GM12874 (cell line): Measurements from ENCODE around the gene RYR2.

Experiments
- TF ChIP-seq, protein P1 (sequence below): IDR thresholded peaks from 2 replicates; pipeline ENCODE4 v1.5.1; 2011; ENCODE audit warnings: low read depth, mild to moderate bottlenecking, control low read depth, low read length, moderate library complexity; ENCODE audit not compliant: insufficient read depth

Gene RYR2

DNA sequence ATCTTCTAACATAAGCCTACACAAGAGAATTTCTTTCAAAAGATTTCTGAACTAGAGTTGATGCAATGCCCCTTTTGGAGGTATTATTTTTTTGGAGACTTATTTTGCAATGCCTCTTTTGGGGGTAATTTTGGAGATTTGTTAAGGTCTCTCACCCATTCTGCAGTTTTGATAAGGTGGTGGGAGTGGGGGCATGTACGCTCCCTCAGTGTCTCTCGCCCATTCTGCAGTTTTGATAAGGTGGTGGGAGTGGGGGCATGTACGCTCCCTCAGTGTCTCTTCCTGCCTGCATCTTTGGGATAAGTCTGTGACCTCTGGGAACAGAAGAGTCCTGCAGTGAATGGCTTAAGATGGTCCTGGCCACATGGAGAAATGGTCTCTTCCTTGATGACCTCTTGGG is 536.6 kb downstream of the RYR2 start:
- TF ChIP-seq, protein P1, sequence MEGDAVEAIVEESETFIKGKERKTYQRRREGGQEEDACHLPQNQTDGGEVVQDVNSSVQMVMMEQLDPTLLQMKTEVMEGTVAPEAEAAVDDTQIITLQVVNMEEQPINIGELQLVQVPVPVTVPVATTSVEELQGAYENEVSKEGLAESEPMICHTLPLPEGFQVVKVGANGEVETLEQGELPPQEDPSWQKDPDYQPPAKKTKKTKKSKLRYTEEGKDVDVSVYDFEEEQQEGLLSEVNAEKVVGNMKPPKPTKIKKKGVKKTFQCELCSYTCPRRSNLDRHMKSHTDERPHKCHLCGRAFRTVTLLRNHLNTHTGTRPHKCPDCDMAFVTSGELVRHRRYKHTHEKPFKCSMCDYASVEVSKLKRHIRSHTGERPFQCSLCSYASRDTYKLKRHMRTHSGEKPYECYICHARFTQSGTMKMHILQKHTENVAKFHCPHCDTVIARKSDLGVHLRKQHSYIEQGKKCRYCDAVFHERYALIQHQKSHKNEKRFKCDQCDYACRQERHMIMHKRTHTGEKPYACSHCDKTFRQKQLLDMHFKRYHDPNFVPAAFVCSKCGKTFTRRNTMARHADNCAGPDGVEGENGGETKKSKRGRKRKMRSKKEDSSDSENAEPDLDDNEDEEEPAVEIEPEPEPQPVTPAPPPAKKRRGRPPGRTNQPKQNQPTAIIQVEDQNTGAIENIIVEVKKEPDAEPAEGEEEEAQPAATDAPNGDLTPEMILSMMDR = no peak

DNA sequence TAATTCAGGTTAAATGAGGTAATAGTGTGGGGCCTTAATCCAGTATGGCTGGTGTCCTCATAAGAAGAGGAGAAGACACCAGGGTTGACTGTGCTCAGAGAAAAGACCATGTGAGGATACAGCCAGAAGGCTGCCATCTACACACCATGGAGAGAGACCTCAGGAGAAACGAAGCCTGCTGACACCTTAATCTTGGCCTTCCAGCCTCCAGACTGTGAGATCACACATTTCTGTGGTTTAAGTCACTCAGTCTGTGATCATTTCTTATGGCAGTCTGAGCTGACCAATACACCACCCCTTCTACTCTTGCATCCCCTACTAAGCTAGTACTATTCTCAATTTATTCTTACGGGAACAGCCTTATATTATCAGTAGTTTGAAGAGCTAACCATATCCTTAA is 538.7 kb downstream of the RYR2 start:
- TF ChIP-seq, protein P1 = no peak

DNA sequence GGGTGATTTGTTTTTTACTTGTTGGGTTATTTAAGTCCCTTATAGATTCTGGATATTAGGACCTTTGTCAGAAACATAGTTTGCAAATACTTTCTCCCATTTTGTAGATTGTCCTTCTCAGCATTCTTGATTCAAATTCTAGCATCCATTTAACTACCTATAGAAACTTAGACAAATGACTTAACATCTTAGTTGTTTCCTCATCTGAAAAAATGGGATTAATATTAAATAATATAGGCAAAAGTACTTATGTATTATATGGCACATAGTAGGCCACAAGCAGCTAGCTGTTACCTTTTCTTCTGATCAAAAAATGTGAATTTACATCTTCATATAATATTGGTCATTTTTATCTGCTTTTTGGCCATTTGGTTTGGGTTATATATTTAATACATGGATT is 541.3 kb downstream of the RYR2 start:
- TF ChIP-seq, protein P1 = no peak

DNA sequence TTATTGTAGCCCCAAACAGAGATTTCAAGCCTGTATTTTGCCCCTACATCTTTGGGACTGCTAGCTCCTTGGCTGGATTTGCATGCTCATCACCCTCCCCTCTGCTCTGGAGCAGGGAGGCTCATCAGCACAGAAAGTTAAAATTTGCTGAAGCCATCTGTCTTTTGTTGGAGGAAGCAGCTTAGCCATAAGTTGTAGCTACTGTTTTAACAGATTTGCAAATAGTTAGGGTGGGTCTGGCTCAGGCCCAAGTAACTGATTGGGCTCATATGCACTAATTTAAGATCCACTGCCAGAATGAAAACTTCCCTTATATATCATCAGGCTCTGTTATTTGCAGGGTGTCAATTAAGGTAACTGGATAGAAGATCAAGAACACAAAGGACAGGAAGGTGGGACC is 541.8 kb downstream of the RYR2 start:
- TF ChIP-seq, protein P1 = no peak

DNA sequence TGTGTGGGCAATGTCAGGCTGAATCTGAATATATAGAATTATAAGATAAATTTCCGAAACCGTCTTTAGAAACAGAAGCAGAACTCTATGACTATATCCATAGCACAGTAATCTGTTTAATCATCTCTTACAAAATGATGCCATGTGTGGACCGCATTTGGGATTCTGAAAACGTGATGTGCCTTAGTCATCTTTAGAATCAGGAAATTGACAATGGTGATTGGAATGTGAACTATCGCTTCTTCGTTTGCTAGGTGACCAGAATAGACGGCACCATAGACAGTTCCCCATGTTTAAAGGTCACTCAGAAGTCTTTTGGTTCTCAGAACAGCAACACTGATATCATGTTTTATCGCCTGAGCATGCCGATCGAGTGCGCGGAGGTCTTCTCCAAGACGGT is 548.4 kb downstream of the RYR2 start:
- TF ChIP-seq, protein P1 = no peak

DNA sequence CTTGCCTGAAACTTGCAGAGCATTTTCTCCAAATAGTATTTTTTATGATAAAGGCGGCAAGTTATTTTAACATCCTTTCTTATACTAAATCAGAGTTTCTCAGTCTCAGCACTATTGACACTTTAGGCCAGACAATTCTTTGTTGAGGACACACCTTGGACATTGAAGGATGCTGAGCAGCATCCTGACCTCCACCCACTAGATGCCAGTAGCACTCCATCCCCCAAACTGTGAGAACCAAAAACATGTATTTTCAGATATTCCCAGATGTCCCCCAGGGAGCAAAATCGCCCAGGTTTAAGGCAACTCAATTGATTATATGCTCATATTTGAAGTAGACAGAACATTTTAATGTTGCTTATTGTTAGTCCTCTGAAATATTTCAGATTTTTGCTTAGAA is 549.4 kb downstream of the RYR2 start:
- TF ChIP-seq, protein P1 = no peak

DNA sequence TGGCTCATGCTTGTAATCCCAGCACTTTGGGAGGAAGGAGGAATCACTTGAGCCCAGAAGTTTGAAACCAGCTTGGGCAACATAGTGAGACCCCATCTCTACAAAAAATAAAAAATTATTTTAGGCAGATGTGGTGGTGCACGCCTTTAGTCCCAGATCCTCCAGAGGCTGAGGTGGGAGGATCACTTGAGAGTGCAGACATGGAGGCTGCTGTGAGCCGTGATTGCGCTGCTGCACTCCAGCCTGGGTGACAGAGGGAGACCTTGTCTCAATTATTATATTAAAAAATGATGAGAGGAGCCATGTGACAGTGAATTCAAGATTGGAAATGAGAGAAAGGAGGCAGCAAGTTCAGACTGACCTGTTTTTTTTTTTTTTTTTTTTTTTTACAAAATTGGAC is 566.4 kb downstream of the RYR2 start:
- TF ChIP-seq, protein P1 = no peak

DNA sequence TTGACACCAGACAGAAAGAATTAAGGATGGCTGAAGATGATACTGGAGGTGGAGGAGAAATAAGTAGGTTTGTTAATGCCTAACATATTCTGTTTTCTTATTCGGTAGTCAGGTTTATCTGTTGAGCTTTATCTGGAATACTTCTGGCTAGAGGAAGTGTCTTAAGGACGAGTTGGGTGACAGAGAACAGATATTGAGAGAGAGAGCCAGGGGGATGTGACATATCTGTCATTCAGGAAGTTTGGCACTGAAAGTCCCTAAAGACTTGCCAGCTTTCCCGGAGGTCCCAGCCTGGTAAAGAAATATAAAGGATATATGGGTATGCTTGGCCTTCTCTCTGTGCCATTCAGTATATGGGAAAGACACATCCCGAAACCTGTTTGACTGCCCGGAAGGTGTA is 568.2 kb downstream of the RYR2 start:
- TF ChIP-seq, protein P1 = no peak
